NB4 (cell line): Measurements from ENCODE around the gene RABEP2.

Experiments
- DNase-seq: peaks from one replicate; pipeline ENCODE4 v3.0.0; 2010; ENCODE audit warnings: low read depth
- H3K4me3 ChIP-seq: one replicate; pipeline ENCODE4 v1.5.1; 2011; ENCODE audit warnings: mild to moderate bottlenecking, low read depth, low read length, moderate library complexity
- MYC ChIP-seq: IDR thresholded peaks from 2 replicates; pipeline ENCODE4 v1.6.1; 2011; ENCODE audit warnings: low read depth, low read length
- POLR2A ChIP-seq: IDR thresholded peaks from 2 replicates; pipeline ENCODE4 v1.6.1; 2011; ENCODE audit warnings: mild to moderate bottlenecking; ENCODE audit not compliant: insufficient read length; ENCODE audit errors: extremely low read depth
- TF ChIP-seq, protein P1 (sequence below): IDR thresholded peaks from 2 replicates; pipeline ENCODE4 v1.6.1; 2011; ENCODE audit warnings: low read depth, low read length
- TF ChIP-seq, protein P2 (sequence below): IDR thresholded peaks from one replicate; pipeline ENCODE4 v1.5.1; 2012; ENCODE audit warnings: low read depth, low read length

RABEP2 gene

DNA sequence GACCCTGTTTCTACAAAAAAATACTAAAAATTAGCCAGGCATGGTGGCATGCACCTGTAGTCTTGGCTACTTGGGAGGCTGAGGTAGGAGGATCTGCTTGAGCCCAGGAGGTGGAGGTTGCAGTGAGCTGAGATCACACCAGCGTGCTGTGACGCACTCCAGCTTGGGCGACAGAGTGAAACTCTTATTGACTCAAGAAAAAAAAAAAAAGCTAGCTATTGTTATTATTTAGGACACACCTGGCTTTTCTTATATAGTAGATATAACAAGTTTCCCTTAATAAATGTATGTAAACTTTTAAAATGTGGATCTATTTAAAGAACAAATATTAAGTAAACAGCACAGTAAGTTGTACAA lies 1.8 kb downstream of the RABEP2 start:
- no peak for DNase-seq
- TF ChIP-seq MYC, result no peak
- no peak for TF ChIP-seq POLR2A
- TF ChIP-seq, protein P1, sequence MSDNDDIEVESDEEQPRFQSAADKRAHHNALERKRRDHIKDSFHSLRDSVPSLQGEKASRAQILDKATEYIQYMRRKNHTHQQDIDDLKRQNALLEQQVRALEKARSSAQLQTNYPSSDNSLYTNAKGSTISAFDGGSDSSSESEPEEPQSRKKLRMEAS, result no peak
- no peak overlapping the region for H3K4me3 ChIP-seq

DNA sequence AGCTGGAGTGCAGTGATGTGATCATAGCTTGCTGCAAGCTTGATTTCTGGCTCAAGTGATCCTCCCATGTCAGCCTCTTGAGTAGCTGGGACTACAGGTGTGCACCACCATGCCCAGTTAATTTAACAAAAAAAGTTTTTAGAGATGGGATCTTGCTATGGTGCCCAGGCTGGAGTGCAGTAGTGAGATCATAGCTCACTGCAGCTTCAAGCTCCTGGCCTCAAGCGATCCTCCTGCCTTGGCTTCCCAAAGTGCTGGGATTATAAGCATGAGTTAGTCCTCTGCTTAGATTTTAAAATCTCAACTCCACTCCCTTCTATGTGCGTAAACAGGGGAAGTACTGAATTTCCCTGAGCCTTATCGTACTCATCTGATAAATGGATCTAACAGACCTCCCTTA lies 6.3 kb downstream of the RABEP2 start:
- H3K4me3 ChIP-seq, result no peak overlapping the region
- TF ChIP-seq POLR2A, result no peak
- TF ChIP-seq, protein P1, result no peak
- TF ChIP-seq MYC, result no peak
- TF ChIP-seq, protein P2, sequence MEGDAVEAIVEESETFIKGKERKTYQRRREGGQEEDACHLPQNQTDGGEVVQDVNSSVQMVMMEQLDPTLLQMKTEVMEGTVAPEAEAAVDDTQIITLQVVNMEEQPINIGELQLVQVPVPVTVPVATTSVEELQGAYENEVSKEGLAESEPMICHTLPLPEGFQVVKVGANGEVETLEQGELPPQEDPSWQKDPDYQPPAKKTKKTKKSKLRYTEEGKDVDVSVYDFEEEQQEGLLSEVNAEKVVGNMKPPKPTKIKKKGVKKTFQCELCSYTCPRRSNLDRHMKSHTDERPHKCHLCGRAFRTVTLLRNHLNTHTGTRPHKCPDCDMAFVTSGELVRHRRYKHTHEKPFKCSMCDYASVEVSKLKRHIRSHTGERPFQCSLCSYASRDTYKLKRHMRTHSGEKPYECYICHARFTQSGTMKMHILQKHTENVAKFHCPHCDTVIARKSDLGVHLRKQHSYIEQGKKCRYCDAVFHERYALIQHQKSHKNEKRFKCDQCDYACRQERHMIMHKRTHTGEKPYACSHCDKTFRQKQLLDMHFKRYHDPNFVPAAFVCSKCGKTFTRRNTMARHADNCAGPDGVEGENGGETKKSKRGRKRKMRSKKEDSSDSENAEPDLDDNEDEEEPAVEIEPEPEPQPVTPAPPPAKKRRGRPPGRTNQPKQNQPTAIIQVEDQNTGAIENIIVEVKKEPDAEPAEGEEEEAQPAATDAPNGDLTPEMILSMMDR, result no peak
- no peak for DNase-seq

DNA sequence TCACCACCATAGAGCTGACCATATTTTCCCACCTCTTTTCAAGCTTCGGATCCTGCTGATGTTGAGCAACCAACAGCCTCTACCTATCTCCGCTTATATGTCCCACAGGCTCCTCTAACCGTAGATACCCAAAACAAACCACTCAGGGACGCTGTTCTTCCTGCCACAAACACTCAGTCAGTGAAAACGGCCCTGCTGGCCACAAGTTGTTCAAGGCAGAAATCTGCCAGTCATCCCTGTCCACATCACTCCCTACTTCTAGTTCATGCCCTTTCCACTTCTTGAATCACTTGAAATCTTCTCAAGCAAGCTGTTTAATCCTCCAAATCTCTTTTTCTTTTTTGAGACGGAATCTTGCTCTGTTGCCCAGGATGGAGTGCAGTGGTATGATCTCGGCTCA lies 7.9 kb downstream of the RABEP2 start:
- DNase-seq, result no peak
- TF ChIP-seq POLR2A (no peak), MYC (no peak)
- TF ChIP-seq, protein P2, result no peak
- TF ChIP-seq, protein P1, result no peak
- H3K4me3 ChIP-seq, result no peak overlapping the region

DNA sequence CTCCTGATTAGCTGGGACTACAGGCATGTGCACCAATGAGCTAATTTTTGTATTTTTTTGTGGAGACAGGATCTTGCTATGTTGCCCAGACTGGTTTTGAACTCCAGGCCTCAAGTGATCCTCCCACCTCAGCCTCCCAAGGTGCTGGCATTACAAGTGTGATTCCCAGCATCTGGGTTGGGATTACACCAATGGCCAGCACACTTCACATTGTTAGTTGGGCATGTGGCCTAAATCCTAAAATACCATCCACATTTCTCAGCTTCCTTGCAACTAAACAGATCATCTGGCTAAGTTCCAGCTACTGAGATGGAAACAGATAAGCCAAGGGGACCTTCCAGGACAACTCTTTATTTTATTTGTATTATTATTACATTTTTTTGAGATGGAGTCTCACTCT lies 9.9 kb downstream of the RABEP2 start:
- H3K4me3 ChIP-seq, result no peak overlapping the region
- no peak for DNase-seq
- TF ChIP-seq, protein P2, result no peak
- TF ChIP-seq POLR2A, result no peak
- TF ChIP-seq, protein P1, result no peak
- no peak for TF ChIP-seq MYC

DNA sequence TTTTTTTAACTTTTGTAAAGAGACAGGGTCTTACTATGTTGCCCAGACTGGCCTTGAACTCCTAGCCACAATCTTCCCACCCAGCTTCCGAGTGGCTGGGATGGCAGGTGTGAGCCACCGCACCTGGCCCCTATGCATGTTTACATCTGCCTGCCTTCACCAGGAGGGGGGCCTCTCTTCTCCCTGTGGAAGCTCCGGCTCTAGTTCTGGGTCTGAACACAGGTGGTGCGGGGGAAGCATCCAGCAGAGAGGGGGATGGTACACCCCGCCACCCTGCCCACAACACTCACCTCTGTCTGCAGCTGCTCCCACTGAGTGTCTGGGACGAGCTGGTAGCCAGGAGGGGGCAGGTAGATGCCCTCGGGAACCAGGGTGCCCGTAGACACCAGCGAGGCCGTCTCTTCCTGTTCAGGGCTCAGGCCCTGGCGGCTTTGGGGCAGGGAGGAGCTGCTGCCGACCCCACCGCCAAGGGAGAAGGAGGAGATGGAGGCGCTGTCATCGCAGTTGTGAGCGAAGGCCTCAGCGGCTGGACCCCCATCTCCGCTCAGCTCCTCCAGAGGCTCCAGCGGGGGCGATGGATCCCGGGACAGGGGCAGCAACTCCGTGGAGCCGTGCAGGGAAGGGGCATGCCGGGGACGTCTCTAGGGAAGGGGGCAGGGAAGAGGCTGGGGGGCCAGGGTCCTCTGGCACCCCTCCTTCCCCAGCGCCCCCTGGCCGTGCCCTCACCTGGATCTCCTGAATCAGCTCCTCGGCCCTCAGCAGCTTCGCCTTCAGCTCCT lies 10.9 kb downstream of the RABEP2 start:
- TF ChIP-seq, protein P1, result no peak
- TF ChIP-seq, protein P2, result no peak
- TF ChIP-seq MYC (no peak), POLR2A (no peak)
- no peak for DNase-seq

DNA sequence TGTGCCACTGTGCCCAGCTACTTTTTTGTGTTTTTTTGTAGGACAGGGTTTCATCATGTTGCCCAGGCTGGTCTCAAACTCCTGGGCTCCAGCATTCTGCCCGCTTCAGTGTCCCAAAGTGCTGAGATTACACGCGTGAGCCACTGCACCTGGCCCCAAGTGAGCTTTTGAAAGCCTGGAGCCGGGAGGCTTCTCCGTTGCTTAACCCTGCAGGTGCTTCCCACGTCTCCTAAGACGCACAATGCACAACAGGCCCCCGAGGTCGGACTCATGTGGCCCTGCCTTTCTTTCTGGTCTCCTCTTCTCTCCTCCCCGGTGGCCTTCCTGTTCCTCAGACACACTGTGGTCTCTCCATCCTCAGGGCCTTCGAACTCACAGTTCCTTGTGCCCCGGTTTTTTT lies 12.5 kb downstream of the RABEP2 start:
- no peak overlapping the region for H3K4me3 ChIP-seq
- no peak for DNase-seq
- TF ChIP-seq MYC, result no peak
- no peak for TF ChIP-seq POLR2A
- TF ChIP-seq, protein P2, result no peak
- TF ChIP-seq, protein P1, result no peak

More for the DNA sequence above, 10.9 kb downstream of the RABEP2 start:
- no peak overlapping the region for H3K4me3 ChIP-seq
